Tibial nerve (tissue), 4 donors: ENCODE results near the gene ZNF175. TPM values are rescaled to one million over a fixed set of nuclear protein-coding genes. Genes with fewer than 3 reads are reported as not detected.

Experiments used
- DNase-seq, 2 donors: peaks; one replicate each; pipeline ENCODE4 v3.0.0-alpha.2; 2019; ENCODE audit warnings: low spot score in 2 of 2
- H3K27ac ChIP-seq, 4 donors: fragments of 200-600 bp; sonication (generic) in 3 of 4; one replicate each; pipeline ENCODE4 v1.5.1; 2017 to 2019; ENCODE audit warnings: mild to moderate bottlenecking in 1 of 4
- H3K27me3 ChIP-seq, 2 donors: fragments of 200-600 bp; sonication (generic) in 1 of 2; one replicate each; pipeline versions ENCODE4 v1.5.1 to v1.6.0; 2017 to 2019
- H3K36me3 ChIP-seq, 3 donors: fragments of 200-600 bp; sonication (generic); one replicate each; pipeline ENCODE4 v1.5.1; 2018 to 2019
- H3K4me1 ChIP-seq, 4 donors: fragments of 200-600 bp; sonication (generic) in 3 of 4; one replicate each; pipeline ENCODE4 v1.5.1; 2017 to 2019
- H3K4me3 ChIP-seq, 4 donors: fragments of 200-600 bp; sonication (generic) in 3 of 4; one replicate each; pipeline ENCODE4 v1.5.1; 2017 to 2019; ENCODE audit warnings: mild to moderate bottlenecking in 1 of 4, moderate library complexity in 1 of 4
- H3K9me3 ChIP-seq, 4 donors: fragments of 200-600 bp; sonication (generic) in 3 of 4; one replicate each; pipeline ENCODE4 v1.5.1; 2017 to 2019
- EP300 ChIP-seq, 2 donors: sonication (generic); formaldehyde crosslinking; IDR thresholded peaks; one replicate each; pipeline ENCODE4 v1.6.1; 2017; ENCODE audit warnings: antibody characterized with exemption in 2 of 2, mild to moderate bottlenecking in 1 of 2
- POLR2A ChIP-seq, 2 donors: fragments of 450-650 bp; IDR thresholded peaks; one replicate each; pipeline ENCODE4 v1.6.1; 2017; ENCODE audit warnings: antibody characterized with exemption in 2 of 2, mild to moderate bottlenecking in 2 of 2, moderate library complexity in 2 of 2
- WGBS, 2 donors: methylation state at CpG; one replicate each; pipeline ENCODE4 v1.1.5; 2018; 5-methylcytosine and 5-hydroxymethylcytosine counted together
- total RNA-seq, 4 donors: library from RNA; depleted of rRNA; stranded (reverse); fragments of >200 nt; gene quantifications; one replicate each; pipeline ENCODE4 v1.1.0, GENCODE V29; 2016
- TF ChIP-seq, protein P1 (sequence below), 5 experiments: fragments of 200-600 bp in 3 of 5; fragments of 450-650 bp in 2 of 5; sonication (generic) in 3 of 5; IDR thresholded peaks; one replicate each; pipeline ENCODE4 v1.5.1; 2016 to 2019; ENCODE audit warnings: antibody characterized with exemption in 5 of 5, mild to moderate bottlenecking in 3 of 5, moderate library complexity in 2 of 5

ZNF175 gene
- total RNA-seq, 4 donors from 2014 or later: 4.3 to 8.5 (median 7.3) TPM

DNA sequence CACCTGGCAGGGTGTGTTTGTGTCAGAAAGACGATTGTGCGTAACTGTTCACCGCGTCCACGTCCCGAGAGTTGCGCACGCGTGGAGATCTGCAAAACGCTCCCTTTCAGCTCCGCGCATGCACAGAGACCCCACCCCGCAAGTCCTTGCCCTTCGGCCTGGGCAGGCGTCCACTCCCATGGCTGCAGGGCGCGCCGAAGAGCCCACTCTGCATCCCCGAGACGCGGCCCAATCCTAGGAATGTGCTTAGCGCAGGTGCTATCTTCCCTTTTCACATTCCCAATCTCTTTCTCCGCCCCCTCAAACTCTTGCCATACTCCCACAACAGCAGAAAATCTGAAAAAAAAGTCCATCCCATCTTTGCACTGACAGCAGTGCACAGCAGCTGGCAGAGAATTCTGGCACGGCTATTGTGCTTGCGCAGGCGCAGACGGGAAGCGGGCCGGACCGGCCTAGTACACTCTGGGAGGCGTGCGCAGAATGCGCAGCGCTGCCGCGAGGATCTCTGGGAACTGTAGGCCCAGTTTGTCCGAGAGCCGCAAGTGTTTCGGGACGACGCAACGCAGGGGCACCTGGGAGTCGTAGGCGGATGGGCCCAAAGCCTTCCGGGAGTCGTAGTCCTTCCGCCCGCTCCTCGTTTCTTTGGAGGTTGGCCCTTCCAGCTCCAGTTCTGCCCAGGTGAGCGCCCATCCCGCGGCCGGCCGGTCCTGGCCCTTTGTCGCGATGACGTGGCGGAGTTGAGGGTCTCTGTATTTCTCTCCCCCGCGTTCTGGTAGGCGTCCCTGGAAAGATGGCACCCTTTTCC is 23.1 kb downstream of the ZNF175 start:
- Histone ChIP-seq H3K4me3 (peak overlapping the region; percentile 56 to 68 (median 58)), H3K36me3 (peaks cover 0 to 16% (median 0%) of the 10 kb centered on the region in 3 donors), H3K9me3 (no peaks in the 10 kb centered on the region), H3K27ac (peak overlapping the region in 3 of 4 donors; percentile 30 to 76 (median 75)), H3K4me1 (peaks cover 0 to 21% (median 7%) of the 10 kb centered on the region in 4 donors), H3K27me3 (peaks cover 0 to 11% of the 10 kb centered on the region in 2 donors)
- 1% methylated on average over 60 to 61 of the region's 61 CpGs for WGBS, 2 donors
- DNase-seq: peak; percentile 92 to 93
- TF ChIP-seq, protein P1, sequence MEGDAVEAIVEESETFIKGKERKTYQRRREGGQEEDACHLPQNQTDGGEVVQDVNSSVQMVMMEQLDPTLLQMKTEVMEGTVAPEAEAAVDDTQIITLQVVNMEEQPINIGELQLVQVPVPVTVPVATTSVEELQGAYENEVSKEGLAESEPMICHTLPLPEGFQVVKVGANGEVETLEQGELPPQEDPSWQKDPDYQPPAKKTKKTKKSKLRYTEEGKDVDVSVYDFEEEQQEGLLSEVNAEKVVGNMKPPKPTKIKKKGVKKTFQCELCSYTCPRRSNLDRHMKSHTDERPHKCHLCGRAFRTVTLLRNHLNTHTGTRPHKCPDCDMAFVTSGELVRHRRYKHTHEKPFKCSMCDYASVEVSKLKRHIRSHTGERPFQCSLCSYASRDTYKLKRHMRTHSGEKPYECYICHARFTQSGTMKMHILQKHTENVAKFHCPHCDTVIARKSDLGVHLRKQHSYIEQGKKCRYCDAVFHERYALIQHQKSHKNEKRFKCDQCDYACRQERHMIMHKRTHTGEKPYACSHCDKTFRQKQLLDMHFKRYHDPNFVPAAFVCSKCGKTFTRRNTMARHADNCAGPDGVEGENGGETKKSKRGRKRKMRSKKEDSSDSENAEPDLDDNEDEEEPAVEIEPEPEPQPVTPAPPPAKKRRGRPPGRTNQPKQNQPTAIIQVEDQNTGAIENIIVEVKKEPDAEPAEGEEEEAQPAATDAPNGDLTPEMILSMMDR (IDR thresholded peaks at IDR 0.05): peak in 1 of 5 experiments; percentile 21
- TF ChIP-seq EP300 (IDR thresholded peaks at IDR 0.05) (peak; percentile 80 to 88), POLR2A (IDR thresholded peaks at IDR 0.05) (peak in 1 of 2 donors; percentile 13)

DNA sequence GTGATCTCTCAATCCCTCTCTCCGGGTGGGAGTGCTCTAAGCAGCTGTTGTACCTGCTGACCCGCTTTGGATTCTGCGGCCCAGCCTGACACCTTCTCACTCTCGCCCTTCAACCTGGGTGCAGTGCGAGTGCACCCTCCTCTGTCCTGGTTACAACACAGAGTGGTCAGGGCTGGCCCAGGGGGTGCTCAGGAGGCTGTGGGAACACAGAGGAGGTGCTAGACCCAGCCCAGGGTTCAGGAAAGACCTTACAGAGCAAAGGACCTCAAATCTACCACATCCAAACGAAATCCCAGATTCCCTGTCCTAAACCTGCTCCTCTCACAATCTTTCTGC is 23.7 kb downstream of the ZNF175 start:
- Histone ChIP-seq H3K9me3 (no peaks in the 10 kb centered on the region), H3K27ac (peak overlapping the region in 3 of 4 donors; percentile 30 to 76 (median 75)), H3K36me3 (peaks cover 0 to 11% (median 0%) of the 10 kb centered on the region in 3 donors), H3K4me1 (peaks cover 0 to 21% (median 7%) of the 10 kb centered on the region in 4 donors), H3K4me3 (peak overlapping the region; percentile 55 to 68 (median 58)), H3K27me3 (peaks cover 0 to 17% of the 10 kb centered on the region in 2 donors)
- no peak for DNase-seq
- WGBS, 2 donors: 8 to 18% methylated on average over 6 of the region's 6 CpGs
- TF ChIP-seq POLR2A (IDR thresholded peaks at IDR 0.05) (no peak), EP300 (IDR thresholded peaks at IDR 0.05) (no peak)
- TF ChIP-seq, protein P1 (IDR thresholded peaks at IDR 0.05): no peak

GRCh38 chr19:51595190-51596175 is 24.4 kb downstream of the ZNF175 start:
- Histone ChIP-seq H3K27me3 (peaks cover 0 to 23% of the 10 kb centered on the region in 2 donors), H3K4me1 (peaks cover 0 to 21% (median 7%) of the 10 kb centered on the region in 4 donors), H3K36me3 (peaks cover 0 to 3% (median 0%) of the 10 kb centered on the region in 3 donors), H3K9me3 (no peaks in the 10 kb centered on the region), H3K4me3 (peak overlapping the region in 2 of 4 donors; percentile 60 to 68), H3K27ac (no peak overlapping the region)
- 86 to 91% methylated on average over 8 of the region's 8 CpGs for WGBS, 2 donors
- no peak for TF ChIP-seq POLR2A (IDR thresholded peaks at IDR 0.05)
- no peak for TF ChIP-seq EP300 (IDR thresholded peaks at IDR 0.05)
- TF ChIP-seq, protein P1 (IDR thresholded peaks at IDR 0.05): no peak
- no peak for DNase-seq

GRCh38 chr19:51598159-51598915 is 27.3 kb downstream of the ZNF175 start:
- TF ChIP-seq, protein P1 (IDR thresholded peaks at IDR 0.05): no peak
- no peak for TF ChIP-seq EP300 (IDR thresholded peaks at IDR 0.05)
- no peak for TF ChIP-seq POLR2A (IDR thresholded peaks at IDR 0.05)
- DNase-seq: no peak
- Histone ChIP-seq H3K9me3 (no peaks in the 10 kb centered on the region), H3K36me3 (peaks cover 0 to 6% (median 0%) of the 10 kb centered on the region in 3 donors), H3K27ac (no peak overlapping the region), H3K4me1 (peaks cover 0 to 13% (median 5%) of the 10 kb centered on the region in 4 donors), H3K4me3 (no peak overlapping the region), H3K27me3 (peaks cover 0 to 34% of the 10 kb centered on the region in 2 donors)
- WGBS, 2 donors: 90 to 95% methylated on average over 22 to 31 of the region's 31 CpGs
